Cardiac ventricle fibroblast (primary cell): ENCODE results near the gene CELF4. TPM values are rescaled to one million over a fixed set of nuclear protein-coding genes. Genes with fewer than 3 reads are reported as not detected.

Experiments
- total RNA-seq: library from RNA; depleted of rRNA; stranded (reverse); fragments of >200 nt; gene quantifications from 2 replicates; pipeline ENCODE4 v1.2.3, GENCODE V29; 2015

CELF4 gene
- not detected in 2 replicates for total RNA-seq

GRCh38 chr18:37565101-37565976 lies at the start of gene CELF4:
Gene CELF4 (minus strand): TSS chr18:37565798.

